Gastrocnemius medialis (tissue), 4 donors: ENCODE data around the gene ZNF274.
"Not testable (repeated sequence)": the region's sequence is repeated elsewhere in the genome, so short reads cannot be mapped to it uniquely, and the experiment has no call there.

ENCODE experiments used
- POLR2A ChIP-seq, 2 donors: fragments of 450-650 bp; IDR thresholded peaks; one replicate each; pipeline ENCODE4 v1.6.1; 2017; ENCODE audit warnings: antibody characterized with exemption in 2 of 2, mild to moderate bottlenecking in 2 of 2, moderate library complexity in 2 of 2
- TF ChIP-seq, protein P1 (sequence below), 5 experiments: fragments of 450-650 bp in 3 of 5; fragments of 200-600 bp in 2 of 5; sonication (generic) in 2 of 5; IDR thresholded peaks in 4 of 5; conservative IDR thresholded peaks in 1 of 5; 1 replicate in 4 of 5; 2 replicates in 1 of 5; pipeline ENCODE4 v1.5.1; 2016 to 2019; ENCODE audit warnings: antibody characterized with exemption in 5 of 5, mild to moderate bottlenecking in 3 of 5, moderate library complexity in 3 of 5

DNA sequence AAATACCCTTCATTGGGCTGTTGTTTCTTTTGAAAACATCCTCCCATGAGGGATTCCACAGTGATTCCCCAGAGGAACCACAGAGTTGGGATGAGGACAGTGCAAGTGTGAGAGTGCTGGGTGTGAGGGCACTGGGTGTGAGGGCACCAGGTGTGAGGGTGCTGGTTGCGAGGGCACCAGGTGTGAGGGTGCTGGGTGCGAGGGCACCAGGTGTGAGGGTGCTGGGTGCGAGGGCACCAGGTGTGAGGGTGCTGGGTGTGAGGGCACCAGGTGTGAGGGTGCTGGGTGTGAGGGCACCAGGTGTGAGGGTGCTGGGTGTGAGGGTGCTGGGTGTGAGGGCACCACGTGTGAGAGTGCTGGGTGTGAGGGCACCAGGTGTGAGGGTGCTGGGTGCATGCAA, 75.4 kb downstream of the ZNF274 start:
- TF ChIP-seq POLR2A (IDR thresholded peaks at IDR 0.05) = not testable (repeated sequence)
- TF ChIP-seq, protein P1, sequence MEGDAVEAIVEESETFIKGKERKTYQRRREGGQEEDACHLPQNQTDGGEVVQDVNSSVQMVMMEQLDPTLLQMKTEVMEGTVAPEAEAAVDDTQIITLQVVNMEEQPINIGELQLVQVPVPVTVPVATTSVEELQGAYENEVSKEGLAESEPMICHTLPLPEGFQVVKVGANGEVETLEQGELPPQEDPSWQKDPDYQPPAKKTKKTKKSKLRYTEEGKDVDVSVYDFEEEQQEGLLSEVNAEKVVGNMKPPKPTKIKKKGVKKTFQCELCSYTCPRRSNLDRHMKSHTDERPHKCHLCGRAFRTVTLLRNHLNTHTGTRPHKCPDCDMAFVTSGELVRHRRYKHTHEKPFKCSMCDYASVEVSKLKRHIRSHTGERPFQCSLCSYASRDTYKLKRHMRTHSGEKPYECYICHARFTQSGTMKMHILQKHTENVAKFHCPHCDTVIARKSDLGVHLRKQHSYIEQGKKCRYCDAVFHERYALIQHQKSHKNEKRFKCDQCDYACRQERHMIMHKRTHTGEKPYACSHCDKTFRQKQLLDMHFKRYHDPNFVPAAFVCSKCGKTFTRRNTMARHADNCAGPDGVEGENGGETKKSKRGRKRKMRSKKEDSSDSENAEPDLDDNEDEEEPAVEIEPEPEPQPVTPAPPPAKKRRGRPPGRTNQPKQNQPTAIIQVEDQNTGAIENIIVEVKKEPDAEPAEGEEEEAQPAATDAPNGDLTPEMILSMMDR (IDR thresholded peaks at IDR 0.05 in 4 of 5, conservative IDR thresholded peaks at IDR 0.05 in 1 of 5) = not testable (repeated sequence)
